IMR-90 (cell line): ENCODE results near the gene PYY. TPM values are rescaled to one million over a fixed set of nuclear protein-coding genes. Genes with fewer than 3 reads are reported as not detected.

Experiments
- polyA plus RNA-seq, 3 experiments: library from polyadenylated mRNA; depleted of rRNA; stranded (reverse); fragments of >200 nt; gene quantifications; 2 replicates each; pipeline ENCODE4 v1.2.3, GENCODE V29; 2012; ENCODE audit warnings: low replicate concordance in 1 of 3
- total RNA-seq: library from RNA; depleted of rRNA; stranded (reverse); fragments of >200 nt; gene quantifications from 2 replicates; pipeline ENCODE4 v1.2.3, GENCODE V29; 2012; rRNA removed

PYY gene
- total and polyA plus RNA-seq, 2 of the 4 experiments (the other 2 are of a cell fraction), result not detected

Other genes starting within 250 kb of the PYY start
- gene SOST, start 195.1 kb downstream of the PYY start, total RNA-seq, result not detected in 2 replicates
- not detected in 2 replicates for gene SOST, start 195.1 kb downstream of the PYY start, polyA plus RNA-seq (2012; rRNA removed)
- gene DUSP3, start 175.0 kb downstream of the PYY start, total RNA-seq, result 40.9 and 42.5 TPM in 2 replicates
- 33.3 and 33.5 TPM in 2 replicates for gene DUSP3, start 175.0 kb downstream of the PYY start, polyA plus RNA-seq (2012; rRNA removed)
- gene CFAP97D1, start 173.5 kb downstream of the PYY start, total RNA-seq, result under 0.01 TPM in 1 of 2 replicates, not detected in the other
- 0.03 TPM in 1 of 2 replicates, not detected in the other for gene CFAP97D1, start 173.5 kb downstream of the PYY start, polyA plus RNA-seq (2012; rRNA removed)
- 5.0 and 5.7 TPM in 2 replicates for gene MPP3, start 120.8 kb downstream of the PYY start, total RNA-seq
- 10.7 and 11.9 TPM in 2 replicates for gene MPP3, start 120.8 kb downstream of the PYY start, polyA plus RNA-seq (2012; rRNA removed)
- gene CD300LG, start 106.8 kb downstream of the PYY start, total RNA-seq, result not detected in 2 replicates
- not detected in 2 replicates for gene CD300LG, start 106.8 kb downstream of the PYY start, polyA plus RNA-seq (2012; rRNA removed)
- 1.9 and 3.2 TPM in 2 replicates for gene MPP2, start 46.4 kb downstream of the PYY start, total RNA-seq
- 3.8 TPM in 2 replicates for gene MPP2, start 46.4 kb downstream of the PYY start, polyA plus RNA-seq (2012; rRNA removed)
- gene PPY, start 11.5 kb downstream of the PYY start, total RNA-seq, result not detected in 2 replicates
- gene PPY, start 11.5 kb downstream of the PYY start, polyA plus RNA-seq (2012; rRNA removed), result not detected in 2 replicates
- gene NAGS, start 50.7 kb upstream of the PYY start, total RNA-seq, result 0.28 and 0.54 TPM in 2 replicates
- 0.92 and 0.99 TPM in 2 replicates for gene NAGS, start 50.7 kb upstream of the PYY start, polyA plus RNA-seq (2012; rRNA removed)
- 36.6 and 42.5 TPM in 2 replicates for gene TMEM101, start 61.0 kb upstream of the PYY start, total RNA-seq
- gene TMEM101, start 61.0 kb upstream of the PYY start, polyA plus RNA-seq (2012; rRNA removed), result 30.7 and 34.4 TPM in 2 replicates
- 41.0 and 50.3 TPM in 2 replicates for gene LSM12, start 112.7 kb upstream of the PYY start, total RNA-seq
- 37.6 and 38.0 TPM in 2 replicates for gene LSM12, start 112.7 kb upstream of the PYY start, polyA plus RNA-seq (2012; rRNA removed)
- gene G6PC3, start 116.8 kb upstream of the PYY start, total RNA-seq, result 19.4 and 20.4 TPM in 2 replicates
- 107 and 127 TPM in 2 replicates for gene G6PC3, start 116.8 kb upstream of the PYY start, polyA plus RNA-seq (2012; rRNA removed)
- gene HDAC5, start 169.7 kb upstream of the PYY start, total RNA-seq, result 61.3 and 71.4 TPM in 2 replicates
- gene HDAC5, start 169.7 kb upstream of the PYY start, polyA plus RNA-seq (2012; rRNA removed), result 47.0 and 50.0 TPM in 2 replicates
- 2.8 and 3.2 TPM in 2 replicates for gene HROB, start 188.0 kb upstream of the PYY start, total RNA-seq
- 4.0 and 4.4 TPM in 2 replicates for gene HROB, start 188.0 kb upstream of the PYY start, polyA plus RNA-seq (2012; rRNA removed)
- not detected in 2 replicates for gene ASB16, start 216.8 kb upstream of the PYY start, total RNA-seq
- gene ASB16, start 216.8 kb upstream of the PYY start, polyA plus RNA-seq (2012; rRNA removed), result 0.05 and 0.06 TPM in 2 replicates
- gene TMUB2, start 233.0 kb upstream of the PYY start, total RNA-seq, result 16.5 and 17.8 TPM in 2 replicates
- 42.5 and 43.6 TPM in 2 replicates for gene TMUB2, start 233.0 kb upstream of the PYY start, polyA plus RNA-seq (2012; rRNA removed)
- gene ATXN7L3, start 245.9 kb upstream of the PYY start, total RNA-seq, result 17.2 and 17.5 TPM in 2 replicates
- 38.3 and 40.9 TPM in 2 replicates for gene ATXN7L3, start 245.9 kb upstream of the PYY start, polyA plus RNA-seq (2012; rRNA removed)